ENCODE data around the gene ARHGAP28.
"Not testable (repeated sequence)": the region's sequence is repeated elsewhere in the genome, so short reads cannot be mapped to it uniquely, and the experiment has no call there.

Gene ARHGAP28

DNA sequence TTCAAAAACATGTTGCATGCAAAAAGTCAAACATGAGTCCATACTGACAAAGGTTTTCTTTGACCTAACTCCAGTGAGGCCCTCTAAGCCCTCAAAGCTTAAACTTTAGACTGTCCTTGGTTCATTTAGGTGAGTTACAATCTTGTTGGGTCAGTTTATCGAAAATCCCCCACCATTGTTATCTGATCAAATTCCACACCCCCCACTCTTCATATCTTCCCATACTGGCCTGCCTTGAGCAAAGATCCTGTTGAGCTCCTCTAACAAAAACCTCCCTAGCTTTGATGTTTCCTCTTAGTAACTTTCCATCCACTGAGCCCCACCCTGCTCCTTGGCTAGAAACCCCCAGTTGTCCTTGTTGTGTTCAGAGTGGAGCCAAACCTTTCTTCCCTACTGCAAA, 193.7 kb downstream of the ARHGAP28 start:
- H3K36me3 ChIP-seq (ENCODE audit: control insufficient read depth in 2 of 2, insufficient read depth in 2 of 2, low read length in 2 of 2) = no peaks in the 10 kb centered on the region
- no peak overlapping the region for H3K4me3 ChIP-seq (ENCODE audit: low read length in 2 of 2)
- no peaks in the 10 kb centered on the region for H3K4me1 ChIP-seq (ENCODE audit: control insufficient read depth, insufficient read depth, low read length)
- H3K27me3 ChIP-seq (ENCODE audit: control insufficient read depth in 1 of 2, insufficient read depth in 2 of 2, low read length in 2 of 2) = peaks cover 0 to 2% of the 10 kb centered on the region in 2 donors
- H3K9ac ChIP-seq (ENCODE audit: low read length in 2 of 2) = no peak overlapping the region
- no peaks in the 10 kb centered on the region for H3K9me3 ChIP-seq (ENCODE audit: control insufficient read depth in 2 of 2, low read length in 2 of 2)
- no peak overlapping the region for H3K27ac ChIP-seq (ENCODE audit: low read length)

DNA sequence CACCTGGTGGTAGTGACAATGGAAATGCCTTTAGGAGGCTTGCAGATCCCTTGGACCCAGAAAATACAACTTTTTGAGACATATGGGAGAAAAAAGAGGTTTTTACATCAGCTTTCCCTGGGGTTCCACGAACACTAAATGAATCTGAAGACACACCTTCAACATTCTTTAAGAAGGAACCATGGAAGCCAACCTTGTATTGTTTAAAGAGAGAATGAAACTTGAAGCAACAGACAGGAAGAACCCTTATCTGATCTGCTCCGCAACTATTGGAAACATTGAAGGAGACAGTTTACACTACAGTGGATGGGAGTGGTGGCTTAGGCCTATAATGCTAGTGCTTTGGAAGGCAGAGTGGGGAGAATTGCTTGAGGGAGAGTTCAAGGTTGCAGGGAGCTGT, 197.6 kb downstream of the ARHGAP28 start:
- H3K36me3 ChIP-seq (ENCODE audit: control insufficient read depth in 2 of 2, insufficient read depth in 2 of 2, low read length in 2 of 2) = no peaks in the 10 kb centered on the region
- no peaks in the 10 kb centered on the region for H3K9me3 ChIP-seq (ENCODE audit: control insufficient read depth in 2 of 2, low read length in 2 of 2)
- H3K27ac ChIP-seq (ENCODE audit: low read length) = no peak overlapping the region
- H3K9ac ChIP-seq (ENCODE audit: low read length in 2 of 2) = no peak overlapping the region
- no peaks in the 10 kb centered on the region for H3K27me3 ChIP-seq (ENCODE audit: control insufficient read depth in 1 of 2, insufficient read depth in 2 of 2, low read length in 2 of 2)
- no peaks in the 10 kb centered on the region for H3K4me1 ChIP-seq (ENCODE audit: control insufficient read depth, insufficient read depth, low read length)
- H3K4me3 ChIP-seq (ENCODE audit: low read length in 2 of 2) = no peak overlapping the region

DNA sequence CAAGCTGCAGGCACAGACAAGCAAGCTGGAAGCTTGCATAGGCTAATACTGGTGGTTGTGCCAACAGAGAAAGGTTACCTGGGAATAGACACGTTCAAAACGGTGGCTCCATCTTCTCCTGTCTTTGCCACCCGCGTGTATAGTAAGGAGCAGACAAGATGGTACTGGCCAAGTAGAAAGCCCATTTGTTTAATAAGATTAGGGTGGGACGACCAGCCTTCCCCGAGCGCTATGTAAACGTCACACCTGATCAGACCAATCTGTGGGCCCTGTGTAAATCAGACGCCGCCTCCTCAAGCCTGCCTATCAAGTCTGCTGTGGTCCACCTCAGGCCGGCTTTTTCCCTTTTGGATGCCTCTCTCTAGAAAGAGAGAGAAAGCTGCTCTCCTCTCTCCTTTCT, 198.8 kb downstream of the ARHGAP28 start:
- no peak overlapping the region for H3K9ac ChIP-seq (ENCODE audit: low read length in 2 of 2)
- no peaks in the 10 kb centered on the region for H3K9me3 ChIP-seq (ENCODE audit: control insufficient read depth in 2 of 2, low read length in 2 of 2)
- H3K27me3 ChIP-seq (ENCODE audit: control insufficient read depth in 1 of 2, insufficient read depth in 2 of 2, low read length in 2 of 2) = no peaks in the 10 kb centered on the region
- no peak overlapping the region for H3K4me3 ChIP-seq (ENCODE audit: low read length in 2 of 2)
- H3K4me1 ChIP-seq (ENCODE audit: control insufficient read depth, insufficient read depth, low read length) = no peaks in the 10 kb centered on the region
- H3K36me3 ChIP-seq (ENCODE audit: control insufficient read depth in 2 of 2, insufficient read depth in 2 of 2, low read length in 2 of 2) = no peaks in the 10 kb centered on the region
- no peak overlapping the region for H3K27ac ChIP-seq (ENCODE audit: low read length)

DNA sequence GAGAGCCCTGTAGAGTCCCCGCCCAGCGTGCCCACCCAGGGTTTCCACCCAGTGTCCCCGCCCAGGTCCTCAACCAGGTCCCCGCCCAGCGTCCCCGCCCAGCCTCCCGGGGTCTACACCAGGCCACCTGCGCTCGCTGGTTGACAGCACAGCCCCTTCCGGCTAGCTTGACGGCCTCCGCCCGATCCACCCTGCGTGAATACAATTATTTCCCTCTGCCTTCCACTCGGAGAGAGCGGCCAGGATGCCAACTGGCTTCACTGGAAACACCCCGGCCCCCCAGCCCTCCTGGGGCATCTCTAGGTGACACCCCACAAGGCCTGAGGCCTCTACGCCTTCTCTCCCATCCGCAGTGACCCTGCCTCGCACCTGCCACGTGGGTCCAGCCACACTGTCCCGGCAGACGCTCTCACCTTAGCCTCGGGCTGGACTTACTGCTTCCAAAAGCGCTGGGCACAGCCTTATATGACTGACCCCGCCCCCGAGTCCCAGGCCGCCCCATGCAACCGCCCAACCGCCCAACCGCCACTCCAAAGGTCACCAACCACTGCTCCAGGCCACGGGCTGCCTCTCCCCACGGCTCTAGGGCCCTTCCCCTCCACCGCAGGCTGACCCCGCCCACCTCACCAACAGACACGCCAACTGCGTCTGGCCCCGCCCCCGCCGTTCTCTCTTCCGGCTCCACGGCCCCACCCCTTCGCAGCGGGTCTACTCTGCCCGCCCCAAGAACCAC, 200.0 kb downstream of the ARHGAP28 start:
- H3K9me3 ChIP-seq (ENCODE audit: control insufficient read depth in 2 of 2, low read length in 2 of 2) = no peaks in the 10 kb centered on the region
- no peaks in the 10 kb centered on the region for H3K4me1 ChIP-seq (ENCODE audit: control insufficient read depth, insufficient read depth, low read length)
- H3K27ac ChIP-seq (ENCODE audit: low read length) = no peak overlapping the region
- H3K4me3 ChIP-seq (ENCODE audit: low read length in 2 of 2) = no peak overlapping the region
- H3K9ac ChIP-seq (ENCODE audit: low read length in 2 of 2) = no peak overlapping the region
- no peaks in the 10 kb centered on the region for H3K36me3 ChIP-seq (ENCODE audit: control insufficient read depth in 2 of 2, insufficient read depth in 2 of 2, low read length in 2 of 2)
- H3K27me3 ChIP-seq (ENCODE audit: control insufficient read depth in 1 of 2, insufficient read depth in 2 of 2, low read length in 2 of 2) = no peaks in the 10 kb centered on the region

DNA sequence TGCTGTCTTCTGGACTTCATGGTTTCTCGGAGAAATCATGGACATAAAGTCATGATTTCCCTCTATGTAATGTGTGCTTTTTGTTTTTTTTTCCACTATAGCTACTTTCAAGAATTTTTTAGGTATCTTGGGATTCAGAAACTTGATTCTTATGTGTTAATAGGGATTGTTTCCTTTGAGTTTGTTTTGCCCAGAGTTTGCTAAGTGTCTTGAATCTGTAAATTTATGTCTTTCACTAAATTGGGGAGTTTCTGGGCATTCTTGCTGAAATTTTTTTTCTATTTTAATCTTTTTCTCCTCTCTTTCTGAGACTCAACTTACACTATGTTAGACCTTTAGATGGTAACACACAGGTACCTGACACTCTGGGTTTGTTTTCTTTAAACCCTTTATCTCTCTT, 205.3 kb downstream of the ARHGAP28 start:
- H3K27ac ChIP-seq (ENCODE audit: low read length) = no peak overlapping the region
- no peaks in the 10 kb centered on the region for H3K4me1 ChIP-seq (ENCODE audit: control insufficient read depth, insufficient read depth, low read length)
- no peak overlapping the region for H3K9ac ChIP-seq (ENCODE audit: low read length in 2 of 2)
- no peak overlapping the region for H3K4me3 ChIP-seq (ENCODE audit: low read length in 2 of 2)
- H3K9me3 ChIP-seq (ENCODE audit: control insufficient read depth in 2 of 2, low read length in 2 of 2) = no peaks in the 10 kb centered on the region
- no peaks in the 10 kb centered on the region for H3K27me3 ChIP-seq (ENCODE audit: control insufficient read depth in 1 of 2, insufficient read depth in 2 of 2, low read length in 2 of 2)
- H3K36me3 ChIP-seq (ENCODE audit: control insufficient read depth in 2 of 2, insufficient read depth in 2 of 2, low read length in 2 of 2) = no peaks in the 10 kb centered on the region

DNA sequence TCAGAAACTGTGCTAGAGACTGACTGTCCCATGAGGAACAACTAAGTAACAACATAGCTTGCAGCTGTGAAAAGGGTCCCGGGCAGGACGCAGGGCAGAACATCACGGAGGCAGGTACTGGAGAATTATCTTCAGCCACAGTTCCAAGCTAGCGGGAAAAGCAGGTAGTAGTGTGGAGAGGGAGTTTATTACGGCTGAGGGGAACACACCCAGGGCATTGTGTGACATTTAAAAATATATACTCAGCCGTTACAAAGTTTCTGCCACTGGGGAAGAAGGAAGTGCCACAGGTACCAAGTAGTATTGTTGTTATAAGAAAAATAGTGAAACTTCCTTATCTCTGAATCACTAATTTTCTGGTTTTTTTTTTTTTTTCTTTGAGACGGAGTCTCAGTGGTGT, 208.5 kb downstream of the ARHGAP28 start:
- Histone ChIP-seq H3K4me1 (ENCODE audit: control insufficient read depth, insufficient read depth, low read length) (no peaks in the 10 kb centered on the region), H3K4me3 (ENCODE audit: low read length in 2 of 2) (no peak overlapping the region), H3K9me3 (ENCODE audit: control insufficient read depth in 2 of 2, low read length in 2 of 2) (no peaks in the 10 kb centered on the region), H3K36me3 (ENCODE audit: control insufficient read depth in 2 of 2, insufficient read depth in 2 of 2, low read length in 2 of 2) (no peaks in the 10 kb centered on the region), H3K27ac (ENCODE audit: low read length) (no peak overlapping the region), H3K9ac (ENCODE audit: low read length in 2 of 2) (no peak overlapping the region), H3K27me3 (ENCODE audit: control insufficient read depth in 1 of 2, insufficient read depth in 2 of 2, low read length in 2 of 2) (no peaks in the 10 kb centered on the region)

DNA sequence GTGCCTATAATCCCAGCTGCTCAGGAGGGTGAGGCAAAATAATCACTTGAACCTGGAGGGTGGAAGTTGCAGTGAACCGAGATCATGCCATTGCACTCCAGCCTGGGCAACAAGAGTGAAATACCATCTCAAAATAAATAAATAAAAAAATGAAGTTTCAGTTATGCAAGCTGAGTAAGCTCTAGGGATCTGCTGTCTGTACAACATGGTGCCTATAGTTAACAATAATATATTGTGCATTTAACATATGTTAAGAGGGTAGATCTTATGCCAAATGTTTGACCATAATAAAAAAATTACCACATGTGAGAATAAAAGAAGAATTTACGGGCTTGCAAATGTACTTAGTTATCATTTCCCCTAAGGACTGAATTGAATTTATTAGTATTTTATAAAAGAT, 208.9 kb downstream of the ARHGAP28 start:
- not testable (repeated sequence) for H3K27ac ChIP-seq (ENCODE audit: low read length); H3K9me3 ChIP-seq (ENCODE audit: control insufficient read depth in 2 of 2, low read length in 2 of 2); H3K9ac ChIP-seq (ENCODE audit: low read length in 2 of 2); H3K36me3 ChIP-seq (ENCODE audit: control insufficient read depth in 2 of 2, insufficient read depth in 2 of 2, low read length in 2 of 2); H3K4me1 ChIP-seq (ENCODE audit: control insufficient read depth, insufficient read depth, low read length); H3K27me3 ChIP-seq (ENCODE audit: control insufficient read depth in 1 of 2, insufficient read depth in 2 of 2, low read length in 2 of 2); H3K4me3 ChIP-seq (ENCODE audit: low read length in 2 of 2)

DNA sequence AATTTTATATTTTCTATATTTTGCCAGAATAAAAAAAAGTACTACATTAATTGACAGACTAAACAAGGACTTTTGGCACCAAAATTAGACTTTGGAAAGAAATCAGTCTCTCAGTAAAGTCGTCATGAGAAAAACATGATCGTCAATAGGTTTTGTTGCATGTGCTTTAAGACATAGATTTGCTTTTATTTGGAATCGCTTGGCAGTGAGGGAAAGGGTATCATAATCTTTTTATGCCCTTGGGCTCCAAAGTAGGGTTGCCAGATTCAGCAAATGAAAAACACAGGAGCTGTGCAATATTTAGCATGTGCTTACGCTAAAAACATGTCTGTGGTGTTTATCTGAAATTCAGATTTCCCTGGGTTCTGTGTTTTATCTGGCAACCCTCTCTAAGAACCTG, 210.5 kb downstream of the ARHGAP28 start:
- H3K27ac ChIP-seq (ENCODE audit: low read length) = no peak overlapping the region
- no peaks in the 10 kb centered on the region for H3K9me3 ChIP-seq (ENCODE audit: control insufficient read depth in 2 of 2, low read length in 2 of 2)
- H3K27me3 ChIP-seq (ENCODE audit: control insufficient read depth in 1 of 2, insufficient read depth in 2 of 2, low read length in 2 of 2) = no peaks in the 10 kb centered on the region
- no peaks in the 10 kb centered on the region for H3K36me3 ChIP-seq (ENCODE audit: control insufficient read depth in 2 of 2, insufficient read depth in 2 of 2, low read length in 2 of 2)
- H3K4me3 ChIP-seq (ENCODE audit: low read length in 2 of 2) = no peak overlapping the region
- H3K4me1 ChIP-seq (ENCODE audit: control insufficient read depth, insufficient read depth, low read length) = no peaks in the 10 kb centered on the region
- H3K9ac ChIP-seq (ENCODE audit: low read length in 2 of 2) = no peak overlapping the region

DNA sequence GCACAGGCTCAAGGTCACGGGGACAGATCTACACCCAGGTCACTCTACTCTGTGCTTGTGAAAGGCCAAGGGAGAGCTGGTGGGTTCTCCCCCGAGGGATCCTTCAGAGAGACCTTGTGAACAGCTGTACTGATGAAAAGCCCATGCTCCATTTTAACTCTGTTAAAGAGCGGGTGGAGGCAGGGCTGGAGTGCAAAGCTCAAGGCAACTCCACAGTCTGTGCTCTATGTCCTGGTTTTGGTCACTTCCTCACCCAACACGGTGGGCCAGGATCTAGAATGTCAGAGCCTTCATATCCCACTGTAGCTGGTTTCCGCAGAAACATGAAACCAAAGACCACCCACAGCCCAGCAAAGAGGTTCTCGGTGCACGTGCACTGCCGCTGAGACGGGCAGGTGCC, 210.9 kb downstream of the ARHGAP28 start:
- no peaks in the 10 kb centered on the region for H3K27me3 ChIP-seq (ENCODE audit: control insufficient read depth in 1 of 2, insufficient read depth in 2 of 2, low read length in 2 of 2)
- no peaks in the 10 kb centered on the region for H3K9me3 ChIP-seq (ENCODE audit: control insufficient read depth in 2 of 2, low read length in 2 of 2)
- no peak overlapping the region for H3K27ac ChIP-seq (ENCODE audit: low read length)
- H3K9ac ChIP-seq (ENCODE audit: low read length in 2 of 2) = no peak overlapping the region
- H3K4me1 ChIP-seq (ENCODE audit: control insufficient read depth, insufficient read depth, low read length) = no peaks in the 10 kb centered on the region
- no peak overlapping the region for H3K4me3 ChIP-seq (ENCODE audit: low read length in 2 of 2)
- H3K36me3 ChIP-seq (ENCODE audit: control insufficient read depth in 2 of 2, insufficient read depth in 2 of 2, low read length in 2 of 2) = no peaks in the 10 kb centered on the region

DNA sequence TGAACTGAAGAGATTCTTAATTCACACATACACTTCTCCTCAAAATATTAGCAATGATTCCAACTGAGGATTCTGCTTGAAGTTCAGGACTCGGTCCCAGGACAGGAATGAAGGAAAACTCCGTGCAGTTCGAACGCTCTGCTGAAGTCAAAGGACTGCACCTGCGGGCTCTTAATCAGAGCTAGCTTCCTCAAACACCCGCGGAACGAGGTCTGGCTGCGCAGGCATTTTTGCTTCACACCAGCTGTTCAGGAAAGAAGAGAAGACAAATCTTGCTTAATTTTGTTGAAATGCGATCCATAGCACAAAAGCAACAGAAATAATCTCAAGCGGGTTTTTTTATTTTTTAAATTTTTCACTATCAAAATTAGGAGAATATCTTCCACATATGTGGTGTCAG, 212.5 kb downstream of the ARHGAP28 start:
- Histone ChIP-seq H3K9ac (ENCODE audit: low read length in 2 of 2) (no peak overlapping the region), H3K9me3 (ENCODE audit: control insufficient read depth in 2 of 2, low read length in 2 of 2) (no peaks in the 10 kb centered on the region), H3K36me3 (ENCODE audit: control insufficient read depth in 2 of 2, insufficient read depth in 2 of 2, low read length in 2 of 2) (no peaks in the 10 kb centered on the region), H3K4me1 (ENCODE audit: control insufficient read depth, insufficient read depth, low read length) (no peaks in the 10 kb centered on the region), H3K27me3 (ENCODE audit: control insufficient read depth in 1 of 2, insufficient read depth in 2 of 2, low read length in 2 of 2) (no peaks in the 10 kb centered on the region), H3K27ac (ENCODE audit: low read length) (no peak overlapping the region), H3K4me3 (ENCODE audit: low read length in 2 of 2) (no peak overlapping the region)

DNA sequence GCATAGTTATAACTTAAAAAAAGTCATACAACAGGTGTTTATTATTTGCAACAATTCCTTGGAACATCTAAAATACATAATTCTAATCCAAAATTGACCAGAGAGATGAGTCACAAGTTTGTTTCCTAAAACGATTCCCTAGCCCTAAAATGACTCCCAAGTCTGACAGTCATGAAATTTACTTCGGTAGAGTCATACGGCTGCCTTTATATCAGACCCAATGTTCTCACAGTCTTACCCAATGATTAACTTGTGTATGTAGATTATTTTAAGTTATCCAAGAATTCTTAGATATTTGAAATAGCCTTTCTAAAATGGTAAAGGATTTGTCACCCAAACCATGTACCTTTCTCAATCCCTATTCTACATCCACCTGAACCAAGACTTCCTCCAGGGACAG, 213.2 kb downstream of the ARHGAP28 start:
- no peaks in the 10 kb centered on the region for H3K36me3 ChIP-seq (ENCODE audit: control insufficient read depth in 2 of 2, insufficient read depth in 2 of 2, low read length in 2 of 2)
- H3K4me1 ChIP-seq (ENCODE audit: control insufficient read depth, insufficient read depth, low read length) = no peaks in the 10 kb centered on the region
- H3K9ac ChIP-seq (ENCODE audit: low read length in 2 of 2) = no peak overlapping the region
- peaks cover 0 to 2% of the 10 kb centered on the region in 2 donors for H3K27me3 ChIP-seq (ENCODE audit: control insufficient read depth in 1 of 2, insufficient read depth in 2 of 2, low read length in 2 of 2)
- no peak overlapping the region for H3K27ac ChIP-seq (ENCODE audit: low read length)
- no peak overlapping the region for H3K4me3 ChIP-seq (ENCODE audit: low read length in 2 of 2)
- H3K9me3 ChIP-seq (ENCODE audit: control insufficient read depth in 2 of 2, low read length in 2 of 2) = no peaks in the 10 kb centered on the region

All from stomach smooth muscle (tissue), 2 donors.